Testis (tissue), 3 donors: ENCODE results near the gene MMP24. TPM values are rescaled to one million over a fixed set of nuclear protein-coding genes. Genes with fewer than 3 reads are reported as not detected.

Experiments
- DNase-seq: peaks from one replicate; pipeline ENCODE4 v3.0.0-alpha.2; 2019
- H3K27ac ChIP-seq, 2 donors: fragments of 200-600 bp; sonication (generic); one replicate each; pipeline ENCODE4 v1.5.1; 2019
- H3K27me3 ChIP-seq: fragments of 200-600 bp; sonication (generic); one replicate; pipeline ENCODE4 v1.5.1; 2019
- H3K36me3 ChIP-seq: fragments of 200-600 bp; sonication (generic); one replicate; pipeline ENCODE4 v1.5.1; 2017; ENCODE audit warnings: low read depth; ENCODE audit errors: missing control alignments
- H3K4me1 ChIP-seq: fragments of 200-600 bp; sonication (generic); one replicate; pipeline ENCODE4 v1.5.1; 2019
- H3K4me3 ChIP-seq, 2 donors: fragments of 200-600 bp; sonication (generic); one replicate each; pipeline ENCODE4 v1.5.1; 2017 to 2019
- H3K9me3 ChIP-seq: fragments of 200-600 bp; sonication (generic); one replicate; pipeline ENCODE4 v1.5.1; 2017
- POLR2A ChIP-seq: fragments of 450-650 bp; IDR thresholded peaks from one replicate; pipeline ENCODE4 v1.6.1; 2017; ENCODE audit warnings: antibody characterized with exemption, mild to moderate bottlenecking, moderate library complexity
- WGBS, 2 donors: methylation state at CpG; one replicate each; pipeline ENCODE4 v1.1.5; 2018; 5-methylcytosine and 5-hydroxymethylcytosine counted together
- intact Hi-C: fragments of 100-400 bp; cut with DNase I; formaldehyde crosslinking; loops from one replicate; pipeline ENCODE4 v1.15.1; 2023; ENCODE audit warnings: low total_unique reads
- polyA plus RNA-seq: library from polyadenylated mRNA; stranded (reverse); fragments of 350-450 nt; fragmentation: Illumina TruSeq; extraction: RNeasy Lipid Tissue Mini Kit (QIAGEN cat#74804); gene quantifications from one replicate; pipeline ENCODE4 v1.2.3, GENCODE V29; 2014; ENCODE audit warnings: low read depth, low replicate concordance; ENCODE audit not compliant: insufficient read depth
- small RNA-seq, 2 donors: library from RNA; depleted of rRNA; stranded (forward); fragments of <200 nt; gene quantifications; one replicate each; pipeline ENCODE3, GENCODE V24; 2016
- total RNA-seq, 2 donors: library from RNA; depleted of rRNA; stranded (reverse); fragments of >200 nt; gene quantifications; one replicate each; pipeline ENCODE4 v1.2.3, GENCODE V29; 2016
- TF ChIP-seq, protein P1 (sequence below), 3 experiments: fragments of 450-650 bp in 2 of 3; fragments of 200-600 bp in 1 of 3; sonication (generic) in 1 of 3; IDR thresholded peaks; one replicate each; pipeline ENCODE4 v1.5.1; 2016 to 2019; ENCODE audit warnings: antibody characterized with exemption in 3 of 3, mild to moderate bottlenecking in 2 of 3, moderate library complexity in 1 of 3

MMP24 gene
- total and polyA plus RNA-seq, 3 donors from 2014 or later: 1.1 to 2.2 (median 1.1) TPM

DNA sequence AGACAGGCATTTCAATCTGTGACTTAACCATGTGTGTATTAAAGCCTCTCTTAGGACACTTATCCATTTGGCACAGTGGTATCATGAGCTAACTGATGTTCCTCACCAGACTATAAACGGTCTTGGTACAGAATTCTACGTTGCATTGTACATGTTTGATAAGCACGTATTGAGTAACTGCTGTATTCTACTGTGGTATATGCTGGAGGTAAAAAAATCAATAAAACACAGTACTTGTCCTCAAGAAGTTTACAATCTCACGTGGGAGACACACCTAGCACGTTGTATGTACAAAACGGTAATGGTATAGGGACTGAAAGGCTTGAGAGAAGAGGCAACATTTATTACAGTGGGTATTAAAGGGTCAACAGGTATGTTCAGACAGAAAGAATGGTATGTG is 98.9 kb downstream of the MMP24 start:
- 72 to 90% methylated on average over 6 of the region's 6 CpGs for WGBS, 2 donors
- H3K36me3 ChIP-seq: no peaks in the 10 kb centered on the region
- H3K27me3 ChIP-seq: no peaks in the 10 kb centered on the region
- TF ChIP-seq, protein P1, sequence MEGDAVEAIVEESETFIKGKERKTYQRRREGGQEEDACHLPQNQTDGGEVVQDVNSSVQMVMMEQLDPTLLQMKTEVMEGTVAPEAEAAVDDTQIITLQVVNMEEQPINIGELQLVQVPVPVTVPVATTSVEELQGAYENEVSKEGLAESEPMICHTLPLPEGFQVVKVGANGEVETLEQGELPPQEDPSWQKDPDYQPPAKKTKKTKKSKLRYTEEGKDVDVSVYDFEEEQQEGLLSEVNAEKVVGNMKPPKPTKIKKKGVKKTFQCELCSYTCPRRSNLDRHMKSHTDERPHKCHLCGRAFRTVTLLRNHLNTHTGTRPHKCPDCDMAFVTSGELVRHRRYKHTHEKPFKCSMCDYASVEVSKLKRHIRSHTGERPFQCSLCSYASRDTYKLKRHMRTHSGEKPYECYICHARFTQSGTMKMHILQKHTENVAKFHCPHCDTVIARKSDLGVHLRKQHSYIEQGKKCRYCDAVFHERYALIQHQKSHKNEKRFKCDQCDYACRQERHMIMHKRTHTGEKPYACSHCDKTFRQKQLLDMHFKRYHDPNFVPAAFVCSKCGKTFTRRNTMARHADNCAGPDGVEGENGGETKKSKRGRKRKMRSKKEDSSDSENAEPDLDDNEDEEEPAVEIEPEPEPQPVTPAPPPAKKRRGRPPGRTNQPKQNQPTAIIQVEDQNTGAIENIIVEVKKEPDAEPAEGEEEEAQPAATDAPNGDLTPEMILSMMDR (IDR thresholded peaks at IDR 0.05): no peak
- TF ChIP-seq POLR2A: no peak
- H3K4me3 ChIP-seq: no peak overlapping the region
- no peaks in the 10 kb centered on the region for H3K9me3 ChIP-seq
- H3K27ac ChIP-seq: no peak overlapping the region
- H3K4me1 ChIP-seq: no peaks in the 10 kb centered on the region
- DNase-seq: no peak
- intact Hi-C loops: no loop called here

DNA sequence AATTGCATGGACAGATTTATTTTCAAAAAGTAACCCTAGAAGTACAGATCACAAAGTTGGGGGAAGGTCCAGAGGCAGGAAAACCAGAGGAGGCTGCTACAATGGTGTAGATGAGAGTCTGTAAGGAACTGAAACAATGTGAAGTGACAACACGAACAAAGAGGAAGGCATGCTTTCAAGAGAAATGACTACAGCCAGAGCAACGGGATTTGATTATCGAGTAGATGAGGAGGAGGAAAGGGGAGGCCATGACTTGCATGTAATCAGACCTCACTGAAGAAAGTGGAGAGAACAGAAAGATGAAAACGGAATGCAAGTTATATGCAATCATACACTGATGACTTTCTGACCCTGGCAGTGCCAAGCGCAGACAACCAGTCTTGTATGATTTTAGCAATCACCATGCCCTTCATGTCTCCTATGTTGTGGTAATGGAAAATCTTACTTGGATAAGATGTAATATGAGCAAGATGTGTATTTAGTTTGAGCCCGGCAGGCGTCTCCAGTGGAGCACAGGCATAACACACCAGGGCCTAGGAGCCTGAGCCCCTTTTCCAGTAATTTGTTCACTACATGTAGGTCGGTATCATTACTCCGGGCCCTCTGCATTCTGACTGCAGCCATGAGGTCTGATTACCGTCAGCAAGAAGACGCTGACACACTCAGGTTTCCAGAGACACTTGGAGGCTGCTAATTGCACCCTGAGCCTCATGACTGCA is 99.7 kb downstream of the MMP24 start:
- no peaks in the 10 kb centered on the region for H3K9me3 ChIP-seq
- no peak for DNase-seq
- intact Hi-C loops: no loop called here
- H3K27ac ChIP-seq: no peak overlapping the region
- WGBS, 2 donors: 76 to 82% methylated on average over 11 of the region's 11 CpGs
- H3K27me3 ChIP-seq: no peaks in the 10 kb centered on the region
- TF ChIP-seq, protein P1 (IDR thresholded peaks at IDR 0.05): no peak
- TF ChIP-seq POLR2A: no peak
- H3K36me3 ChIP-seq: no peaks in the 10 kb centered on the region
- H3K4me3 ChIP-seq: no peak overlapping the region
- H3K4me1 ChIP-seq: no peaks in the 10 kb centered on the region

Small RNAs within 50 kb of the gene (small RNA-seq; reads per million reads assigned to genes)
- gene MT1P3: 0 reads per million in 2 donors
- gene RNA5SP483: 0 reads per million in 2 donors

Other genes starting within 250 kb of the MMP24 start
- 10 to 100 TPM; 76.6 to 78.4 TPM for gene TRPC4AP, start 133.9 kb upstream of the MMP24 start, total RNA-seq
- gene TRPC4AP, start 133.9 kb upstream of the MMP24 start, polyA plus RNA-seq: 68.8 TPM
- gene EDEM2, start 79.4 kb upstream of the MMP24 start, total RNA-seq: 10 to 100 TPM; 14.0 to 16.9 TPM
- gene EDEM2, start 79.4 kb upstream of the MMP24 start, polyA plus RNA-seq: 15.7 TPM
- gene PROCR, start 54.6 kb upstream of the MMP24 start, total RNA-seq: 1 to 10 TPM; 7.2 to 8.2 TPM
- gene PROCR, start 54.6 kb upstream of the MMP24 start, polyA plus RNA-seq: 23.6 TPM
- 10 to 100 TPM; 16.4 to 35.1 TPM for gene MMP24OS, start 51.4 kb downstream of the MMP24 start, total RNA-seq
- 45.9 TPM for gene MMP24OS, start 51.4 kb downstream of the MMP24 start, polyA plus RNA-seq
- gene EIF6, start 58.1 kb downstream of the MMP24 start, total RNA-seq: 10 to 100 TPM; 84.3 to 90.6 TPM
- 142 TPM for gene EIF6, start 58.1 kb downstream of the MMP24 start, polyA plus RNA-seq
- gene FAM83C, start 65.7 kb downstream of the MMP24 start, total RNA-seq: under 1 TPM; 0.39 to 0.43 TPM
- 0.96 TPM for gene FAM83C, start 65.7 kb downstream of the MMP24 start, polyA plus RNA-seq
- gene UQCC1, start 185.3 kb downstream of the MMP24 start, total RNA-seq: 10 to 100 TPM; 48.9 to 52.8 TPM
- 55.8 TPM for gene UQCC1, start 185.3 kb downstream of the MMP24 start, polyA plus RNA-seq
- gene GDF5, start 211.5 kb downstream of the MMP24 start, total RNA-seq: 1 to 10 TPM in 1 of 2 donors, under 1 TPM in 1; 0.94 to 1.1 TPM
- 0.84 TPM for gene GDF5, start 211.5 kb downstream of the MMP24 start, polyA plus RNA-seq
- gene CEP250, start 228.9 kb downstream of the MMP24 start, total RNA-seq: 10 to 100 TPM; 41.2 to 54.5 TPM
- gene CEP250, start 228.9 kb downstream of the MMP24 start, polyA plus RNA-seq: 68.6 TPM